Activated CD4-positive, alpha-beta T cell treated with anti-CD3 and anti-CD28 coated beads for 48 hours (primary cell): ENCODE measurements around the gene SPRR2F.
"Not testable (repeated sequence)": the region's sequence is repeated elsewhere in the genome, so short reads cannot be mapped to it uniquely, and the experiment has no call there.

ENCODE experiments used
- DNase-seq: peaks from one replicate; pipeline ENCODE4 v3.0.0-alpha.2; 2020

SPRR2F gene, protein sequence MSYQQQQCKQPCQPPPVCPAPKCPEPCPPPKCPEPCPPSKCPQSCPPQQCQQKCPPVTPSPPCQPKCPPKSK

DNA sequence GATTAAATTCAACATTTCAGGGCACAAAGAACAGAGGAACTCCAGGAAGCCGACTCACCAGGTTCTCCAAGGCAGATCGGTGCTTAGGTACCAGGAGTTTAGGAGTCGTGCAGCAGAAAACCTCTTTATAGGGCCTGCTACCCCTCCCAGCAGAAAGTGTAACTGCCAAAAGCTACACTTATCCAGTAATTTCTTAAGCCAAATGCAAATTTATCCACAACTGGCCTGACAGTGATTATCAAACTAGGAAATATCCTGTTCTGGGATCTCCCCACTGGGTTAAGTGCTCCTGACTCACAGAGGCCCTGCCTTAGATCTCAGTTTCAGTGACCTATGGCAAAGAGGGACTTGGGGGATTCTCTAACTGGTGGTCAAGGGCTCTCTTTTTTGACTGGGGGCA lies at the start of gene SPRR2F:
TSS of gene SPRR2F (minus strand) at position 101 of the 400 bp plus-strand sequence. CDS start 783 bp downstream, outside the sequence.
- no peak for DNase-seq

DNA sequence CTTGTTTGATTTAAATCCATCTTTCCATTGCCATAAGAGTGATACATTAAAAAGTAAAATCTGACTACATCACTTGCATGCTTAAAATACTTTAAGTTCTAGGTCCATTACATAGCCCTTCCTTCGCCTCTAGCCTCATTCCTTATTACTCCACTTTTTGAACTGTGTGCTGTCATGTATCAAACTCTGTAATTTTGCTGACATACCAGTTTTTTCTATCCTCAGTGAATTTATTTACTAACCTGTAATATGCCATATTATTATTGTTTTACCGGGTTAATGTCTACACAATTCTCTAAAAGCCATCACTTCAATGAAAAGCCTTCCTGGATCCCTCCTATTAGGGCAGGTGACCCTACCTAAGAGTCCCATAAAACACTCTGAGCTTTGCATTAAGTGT lies 42.2 kb upstream of the SPRR2F start:
- DNase-seq: no peak

DNA sequence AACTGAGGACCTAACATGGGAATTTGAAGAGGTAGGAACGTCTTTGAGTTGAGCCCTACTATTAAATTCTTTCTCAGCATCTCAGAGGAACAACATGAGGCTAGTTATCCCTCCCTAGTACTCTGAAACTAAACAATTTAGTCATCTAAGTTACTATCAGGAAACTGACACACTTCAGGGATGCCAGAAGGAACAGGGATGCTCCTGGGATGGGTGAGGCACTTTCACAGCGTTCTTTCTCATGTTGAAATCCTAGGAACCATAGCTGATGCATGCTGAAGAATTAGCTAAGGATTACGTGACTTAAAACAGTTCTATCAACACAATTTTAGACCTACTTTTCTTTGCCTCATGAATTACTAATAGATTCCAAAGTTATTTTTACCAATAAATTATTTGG lies 39.2 kb upstream of the SPRR2F start:
- DNase-seq: no peak

DNA sequence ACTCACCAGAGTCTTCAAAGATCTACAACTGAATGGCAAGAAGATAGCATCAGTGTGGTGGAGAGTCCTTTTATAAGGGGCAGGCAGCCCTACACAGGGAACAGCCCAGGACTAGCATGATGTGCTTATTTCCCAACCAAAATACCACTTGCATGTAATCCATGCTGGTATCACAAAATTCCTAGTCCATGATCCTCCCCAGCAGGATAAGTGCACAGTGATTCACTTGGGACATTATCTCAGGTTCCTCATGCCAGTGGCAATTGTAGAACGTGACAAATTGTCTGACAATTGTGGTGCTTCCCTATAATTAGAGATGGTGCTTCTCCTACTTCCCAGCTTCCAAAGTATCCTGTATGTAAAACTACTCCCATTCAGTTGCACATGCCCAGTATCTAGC lies 37.5 kb upstream of the SPRR2F start, which contains the start of gene SPRR2G:
TSS of gene SPRR2G (minus strand) at position 45 of the 400 bp plus-strand sequence. CDS start 780 bp downstream, outside the sequence.
- no peak for DNase-seq

DNA sequence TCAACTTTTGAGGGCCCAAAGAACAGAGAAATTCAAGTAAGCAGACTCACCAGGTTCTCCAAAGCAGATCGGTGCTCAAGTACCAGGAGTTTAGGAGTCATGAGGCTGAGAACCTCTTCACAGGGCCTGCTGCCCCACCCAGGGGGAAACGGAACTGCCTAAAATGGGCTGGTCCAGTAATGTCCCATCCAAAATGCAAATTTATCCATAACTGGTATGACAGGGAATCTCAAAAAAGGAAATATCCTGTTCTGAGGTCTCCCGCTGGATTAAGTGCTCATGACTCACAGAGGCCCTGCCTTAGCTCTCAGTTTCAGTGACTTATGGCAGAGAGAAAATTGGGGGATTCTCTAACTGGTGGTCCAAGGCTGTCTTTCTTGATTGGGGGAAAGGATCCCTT lies 28.1 kb upstream of the SPRR2F start:
- DNase-seq: no peak

DNA sequence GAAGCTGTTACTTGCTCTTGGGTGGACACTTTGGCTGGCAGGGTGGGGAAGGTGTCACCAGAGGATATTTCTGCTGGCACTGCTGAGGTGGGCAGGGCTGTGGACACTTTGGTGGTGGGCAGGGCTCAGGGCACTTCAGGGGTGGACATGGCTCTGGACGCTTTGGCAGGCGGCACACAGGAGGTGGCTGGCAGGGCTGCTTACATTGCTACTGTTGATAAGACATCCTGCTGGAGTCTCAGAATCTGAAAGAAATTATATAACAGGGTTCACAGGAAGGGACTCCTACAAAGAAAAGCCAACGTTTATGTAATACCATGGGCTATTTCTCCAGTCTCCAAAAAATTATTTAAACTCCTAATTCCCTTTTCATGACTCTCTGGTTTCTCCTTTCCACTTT lies 27.2 kb upstream of the SPRR2F start:
- no peak for DNase-seq

DNA sequence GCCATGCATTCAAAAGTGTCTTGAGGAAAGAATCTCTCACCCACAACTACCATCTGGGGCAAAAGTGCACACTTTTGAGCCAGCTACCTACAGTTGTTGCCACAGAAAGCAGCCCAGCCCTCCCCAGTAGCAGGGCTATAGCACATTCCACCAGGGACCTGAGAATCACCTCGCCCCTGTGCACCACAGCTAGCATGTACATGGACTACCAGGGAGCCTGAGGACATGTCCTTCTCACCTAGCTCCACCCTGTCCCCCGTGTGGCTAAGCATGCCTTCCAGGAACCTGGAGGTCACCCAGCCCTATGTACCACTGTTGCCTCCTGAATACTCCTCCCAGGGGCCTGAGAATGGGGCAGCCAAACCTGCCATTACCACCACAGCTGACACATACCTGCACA lies 20.4 kb upstream of the SPRR2F start:
- no peak for DNase-seq

DNA sequence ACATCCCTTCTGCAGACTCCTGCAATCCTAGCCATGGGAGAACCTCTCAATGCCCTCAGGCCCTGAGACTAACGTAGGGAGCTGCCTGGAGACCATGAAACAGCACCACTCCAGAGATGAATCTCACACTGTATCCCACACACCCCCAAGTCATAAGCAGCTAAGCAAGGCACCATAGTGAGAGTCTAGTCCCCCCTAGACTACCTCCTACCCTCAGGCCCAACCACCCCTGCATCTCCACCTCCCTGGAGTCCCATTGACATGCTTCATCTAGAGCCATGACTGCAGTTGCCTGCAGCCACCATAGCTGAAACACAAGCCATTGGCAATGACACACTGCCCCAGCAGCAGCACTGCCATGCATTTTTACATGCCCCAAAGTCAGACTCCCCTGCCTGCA lies 20.0 kb upstream of the SPRR2F start:
- no peak for DNase-seq

DNA sequence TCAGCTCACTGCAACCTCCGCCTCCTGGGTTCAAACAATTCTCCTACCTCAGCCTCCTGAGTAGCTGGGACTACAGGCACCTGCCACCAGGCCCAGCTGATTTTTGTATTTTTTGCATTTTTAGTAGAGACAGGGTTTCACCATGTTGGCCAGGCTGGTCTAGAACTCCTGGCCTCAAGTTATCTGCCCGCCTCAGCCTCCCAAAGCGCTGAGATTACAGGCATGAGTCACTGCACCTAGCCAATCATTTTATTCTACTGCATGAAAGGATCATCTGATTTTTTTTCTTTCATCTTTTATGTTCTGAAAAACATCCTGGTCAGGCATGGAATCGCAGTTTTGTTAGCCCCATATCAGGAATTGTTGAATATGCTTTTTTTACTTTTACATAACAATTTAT lies 15.4 kb upstream of the SPRR2F start:
- DNase-seq: not testable (repeated sequence)

DNA sequence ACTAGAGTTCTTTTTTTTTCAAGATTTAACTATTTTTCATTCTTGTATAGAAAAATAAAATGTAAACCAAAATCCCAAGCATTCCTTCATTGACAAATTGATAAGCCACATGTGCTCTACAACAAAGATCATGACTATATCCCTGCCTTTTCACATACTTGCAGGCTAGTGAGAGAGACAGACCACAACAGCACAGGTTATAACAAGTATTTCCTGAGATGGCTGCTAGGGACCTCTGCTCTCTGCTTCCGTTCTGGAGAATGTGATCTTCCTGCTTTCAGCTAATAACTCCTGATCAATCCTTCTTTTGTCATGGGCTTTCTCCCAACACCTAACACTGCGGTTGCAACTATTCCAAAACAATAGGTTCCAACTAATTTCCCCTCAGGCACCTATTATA lies 14.0 kb upstream of the SPRR2F start:
- no peak for DNase-seq

DNA sequence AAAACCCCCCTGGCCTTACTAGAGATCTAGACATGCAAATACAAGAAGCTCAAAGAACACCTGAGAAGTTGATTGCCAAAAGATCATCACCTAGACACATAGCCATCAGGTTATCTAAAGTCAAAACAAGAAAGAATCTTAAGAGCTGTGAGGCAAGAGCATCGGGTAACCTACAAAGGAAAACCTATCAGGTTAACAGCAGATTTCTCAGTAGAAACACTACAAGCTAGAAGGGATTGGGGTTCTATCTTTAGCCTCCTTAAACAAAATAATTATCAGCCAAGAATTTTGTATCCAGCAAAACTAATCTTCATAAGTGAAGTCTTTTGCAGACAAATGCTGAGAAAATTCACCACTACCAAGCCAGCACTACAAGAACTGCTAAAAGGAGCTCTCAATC lies 12.2 kb upstream of the SPRR2F start:
- DNase-seq: no peak

DNA sequence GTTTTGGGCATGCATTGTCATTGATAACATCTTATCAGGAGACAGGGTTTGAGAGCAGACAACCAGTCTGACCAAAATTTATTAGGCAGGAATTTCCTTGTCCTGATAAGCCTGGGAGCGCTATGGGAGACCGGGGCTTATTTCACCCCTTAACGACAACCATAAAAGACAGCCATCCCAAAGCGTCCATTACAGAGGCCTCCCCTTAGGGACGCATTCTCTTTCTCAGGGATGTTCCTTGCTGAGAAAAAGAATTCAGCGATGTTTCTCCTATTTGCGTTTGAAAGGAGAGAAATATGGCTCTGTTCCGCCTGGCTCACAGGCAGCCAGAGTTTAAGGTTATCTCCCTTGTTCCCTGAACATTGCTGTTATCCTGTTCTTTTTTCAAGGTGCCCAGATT lies 10.5 kb upstream of the SPRR2F start:
- not testable (repeated sequence) for DNase-seq

DNA sequence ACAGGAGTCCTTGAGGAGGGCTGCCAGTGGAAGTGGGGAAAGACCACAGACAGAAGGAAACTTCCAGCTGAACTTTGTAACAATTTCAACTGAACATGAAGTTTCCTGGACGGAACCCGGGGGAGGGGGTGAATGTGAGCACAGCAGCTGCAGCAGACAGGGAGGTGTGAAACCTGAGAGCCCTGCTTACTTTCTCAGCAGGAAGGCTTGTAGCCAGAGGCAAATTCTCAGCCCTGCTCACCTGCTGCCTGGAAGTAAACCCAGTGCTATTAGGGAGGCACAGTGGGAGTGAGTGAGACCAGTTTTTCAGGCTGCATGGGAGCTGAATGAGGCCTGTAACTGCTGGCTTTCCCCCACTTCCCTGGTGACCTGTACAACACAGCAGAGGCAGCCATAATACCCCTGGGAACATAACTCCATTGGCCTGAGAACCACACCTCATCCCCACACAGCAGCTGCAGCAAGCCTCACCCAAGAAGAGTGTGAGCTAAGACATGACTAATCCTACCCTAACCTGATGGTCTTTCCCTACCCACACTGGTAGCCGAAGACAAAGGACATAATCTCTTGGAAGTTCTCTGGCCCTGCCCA lies 9.6 kb upstream of the SPRR2F start:
- no peak for DNase-seq

DNA sequence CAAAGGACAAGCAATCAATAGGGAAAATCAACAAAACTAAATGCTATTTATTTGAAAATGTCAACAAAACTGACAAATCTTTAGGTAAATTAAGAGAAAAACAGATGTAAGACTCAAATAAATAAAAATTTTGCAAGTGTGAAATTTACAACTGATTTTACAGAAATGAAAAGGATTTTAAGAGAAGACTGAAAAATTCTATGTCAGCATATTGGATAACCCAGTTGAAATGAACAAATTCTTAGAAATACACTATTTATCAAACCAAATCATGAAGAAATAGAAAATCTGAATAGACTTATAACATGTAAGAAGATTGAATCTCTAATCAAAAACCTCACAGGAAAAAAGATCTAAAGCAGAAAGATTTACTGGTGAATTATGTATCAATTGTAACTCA lies 7.6 kb upstream of the SPRR2F start:
- DNase-seq: no peak

DNA sequence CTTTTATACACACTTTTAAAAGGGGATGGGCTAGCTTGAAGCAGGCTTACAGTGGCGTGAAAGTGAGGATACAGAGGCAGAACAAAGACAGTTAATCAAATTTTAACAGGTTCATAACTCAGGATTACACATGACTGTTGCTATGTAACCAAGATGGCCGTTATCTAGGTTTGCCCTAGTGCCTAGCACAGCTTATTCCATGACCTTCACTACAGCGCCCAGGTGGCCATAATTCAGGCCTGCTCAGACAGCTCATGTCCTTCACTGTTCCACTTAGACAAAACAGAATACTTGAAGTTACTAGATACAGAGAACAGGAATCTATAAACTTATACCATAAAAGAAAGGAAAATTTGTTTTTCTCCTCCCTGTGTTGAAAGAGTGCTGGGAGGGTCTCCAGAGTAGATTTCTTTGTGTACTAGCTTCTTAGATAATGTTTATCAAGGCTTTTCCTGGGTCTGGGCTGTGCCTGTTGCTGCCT lies 6.2 kb upstream of the SPRR2F start:
- no peak for DNase-seq

DNA sequence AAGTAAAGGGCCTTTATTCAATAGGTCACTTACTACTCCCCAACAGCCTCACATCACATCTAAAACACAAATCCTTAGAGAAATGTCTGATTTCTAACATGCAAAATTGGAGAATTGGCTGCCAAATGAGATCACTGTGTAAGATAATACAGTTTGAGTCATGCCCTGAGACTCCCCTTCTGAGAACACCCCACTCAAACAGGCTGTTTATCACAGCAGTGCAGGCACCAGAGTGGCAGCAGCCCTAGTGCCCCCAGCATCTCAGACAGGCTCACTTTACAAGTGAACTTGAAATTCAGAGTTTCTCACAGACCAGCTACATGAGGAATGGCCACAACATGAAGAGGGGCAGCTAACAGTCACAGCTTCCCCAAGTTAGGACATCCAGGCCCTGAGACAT lies 1.9 kb upstream of the SPRR2F start:
- DNase-seq: not testable (repeated sequence)

DNA sequence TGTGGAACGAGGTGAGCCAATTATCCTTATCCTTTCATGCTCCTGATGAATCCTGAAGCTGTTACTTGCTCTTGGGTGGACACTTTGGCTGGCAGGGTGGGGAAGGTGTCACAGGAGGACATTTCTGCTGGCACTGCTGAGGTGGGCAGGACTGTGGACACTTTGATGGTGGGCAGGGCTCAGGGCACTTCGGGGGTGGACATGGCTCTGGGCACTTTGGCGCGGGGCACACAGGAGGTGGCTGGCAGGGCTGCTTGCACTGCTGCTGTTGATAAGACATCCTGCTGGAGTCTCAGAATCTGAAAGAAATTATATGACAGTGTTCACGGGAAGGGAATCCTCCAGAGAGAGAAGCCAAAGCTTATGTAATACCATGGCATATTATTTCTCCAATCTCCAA lies 862 bp downstream of the SPRR2F start:
- not testable (repeated sequence) for DNase-seq

DNA sequence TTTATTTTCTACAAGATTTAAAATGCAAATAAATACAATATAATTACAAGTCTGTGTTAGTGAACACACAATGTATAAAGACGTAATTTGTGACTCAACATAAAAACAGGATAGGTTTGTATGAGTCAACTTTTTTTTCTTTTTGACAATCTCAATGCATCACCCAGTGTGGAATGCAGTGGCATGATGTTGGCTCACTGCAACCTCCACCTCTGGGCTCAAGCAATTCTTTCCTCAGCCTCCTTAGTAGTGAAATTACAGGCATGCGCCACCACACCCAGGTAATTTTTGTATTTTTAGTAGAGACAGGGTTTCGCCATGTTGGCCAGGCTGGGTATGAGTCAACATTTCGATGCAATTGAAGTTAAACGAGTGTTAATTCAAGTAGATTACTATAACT lies 13.1 kb downstream of the SPRR2F start:
- no peak for DNase-seq

DNA sequence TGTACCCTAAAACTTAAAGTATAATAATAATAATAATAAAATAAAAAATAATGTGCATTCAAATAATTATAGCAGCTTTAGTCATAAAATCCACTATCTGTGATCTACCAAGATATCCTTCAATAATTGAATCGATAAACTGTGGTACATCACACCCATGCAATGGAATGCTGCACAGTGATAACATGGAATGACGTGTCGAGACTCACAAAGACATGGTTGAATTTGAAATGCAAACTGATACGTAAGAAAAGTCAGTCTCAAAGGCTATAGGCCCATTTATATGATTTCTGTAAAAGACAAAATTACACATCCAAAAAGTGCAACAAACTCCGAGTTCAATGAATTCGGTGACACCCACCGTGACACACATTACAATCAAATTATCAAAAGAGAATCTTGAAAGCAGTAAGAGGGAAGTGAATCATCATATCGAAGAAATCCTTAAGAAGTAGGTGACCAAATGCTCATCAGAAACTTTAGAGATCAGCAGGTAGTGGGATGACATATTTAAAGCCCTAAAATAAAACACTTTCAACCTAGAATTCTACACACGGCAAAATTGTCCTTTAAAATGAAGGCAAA lies 13.8 kb downstream of the SPRR2F start:
- no peak for DNase-seq

DNA sequence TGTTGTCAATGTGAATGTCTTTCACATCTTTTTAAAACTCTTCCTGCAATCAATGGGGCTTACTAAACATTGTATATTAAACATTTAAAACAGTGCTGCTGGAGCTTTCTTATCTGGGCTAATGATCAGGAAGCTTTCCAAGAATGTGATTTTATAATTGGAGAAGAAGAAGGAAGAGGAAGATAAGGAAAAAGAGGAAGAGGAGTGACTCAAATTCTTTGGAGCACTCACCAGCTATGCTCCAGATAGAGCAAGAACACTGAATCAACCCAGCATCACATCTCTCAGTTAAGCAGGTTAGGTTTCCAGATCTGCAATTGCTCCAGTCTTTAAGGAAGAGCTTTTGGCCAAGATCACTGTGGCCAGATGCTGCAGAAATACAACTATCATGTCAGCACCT lies 17.6 kb downstream of the SPRR2F start:
- no peak for DNase-seq

DNA sequence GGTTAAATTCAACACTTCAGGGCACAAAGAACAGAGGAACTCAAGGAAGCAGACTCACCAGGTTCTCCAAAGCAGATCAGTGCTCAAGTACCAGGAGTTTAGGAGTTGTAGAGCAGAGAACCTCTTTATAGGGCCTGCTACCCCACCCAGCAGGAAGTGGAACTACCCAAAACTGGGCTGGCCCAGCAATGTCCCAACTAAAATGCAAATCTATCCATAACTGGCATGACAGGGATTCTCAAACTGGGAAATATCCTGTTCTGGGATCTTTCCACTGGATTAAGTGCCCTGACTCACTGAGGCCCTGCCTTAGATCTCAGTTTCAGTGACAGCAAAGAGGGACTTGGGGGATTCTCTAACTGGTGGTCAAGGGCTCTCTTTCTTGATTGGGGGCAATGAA lies 18.9 kb downstream of the SPRR2F start, which contains the start of gene SPRR2E:
TSS of gene SPRR2E (minus strand) at position 101 of the 400 bp plus-strand sequence. CDS start 775 bp downstream, outside the sequence.
- no peak for DNase-seq

DNA sequence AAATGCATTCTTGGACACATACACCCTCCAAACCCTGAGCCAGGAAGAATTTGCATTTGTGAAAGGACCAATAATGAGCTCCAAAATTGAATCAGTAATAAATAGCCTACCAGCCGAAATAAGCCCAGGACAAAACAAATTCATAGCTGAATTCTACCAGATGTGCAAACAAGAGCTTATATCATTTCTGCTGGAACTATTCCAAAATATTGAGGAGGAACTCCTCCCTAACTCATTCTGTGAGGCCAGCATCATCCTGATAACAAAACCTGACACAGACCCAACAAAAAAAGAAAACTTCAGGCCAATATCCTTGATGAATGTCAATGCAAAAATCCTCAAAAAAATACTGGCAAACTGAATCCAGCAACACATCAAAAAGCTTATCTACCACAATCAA lies 25.7 kb downstream of the SPRR2F start:
- DNase-seq: no peak

DNA sequence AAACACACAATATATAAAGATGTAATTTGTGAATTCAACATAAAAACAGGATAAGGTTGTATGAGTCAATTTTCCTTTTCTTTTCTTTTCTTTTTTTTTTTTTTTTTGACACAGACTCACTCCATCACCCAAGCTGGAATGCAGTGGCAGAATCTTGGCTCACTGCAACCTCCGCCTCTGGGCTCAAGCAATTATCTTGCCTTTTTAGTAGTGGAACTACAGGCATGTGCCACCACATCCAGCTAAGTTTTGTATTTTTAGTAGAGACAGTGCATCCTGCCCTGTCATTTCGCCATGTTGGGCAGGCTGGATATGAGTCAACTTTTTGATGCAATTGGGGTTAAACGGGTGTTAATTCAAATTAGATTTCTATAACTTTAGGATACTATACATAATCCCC lies 31.6 kb downstream of the SPRR2F start:
- no peak for DNase-seq
